ENCODE data around the gene RTEL1.
"Not testable (repeated sequence)": the region's sequence is repeated elsewhere in the genome, so short reads cannot be mapped to it uniquely, and the experiment has no call there.

RTEL1 gene

DNA sequence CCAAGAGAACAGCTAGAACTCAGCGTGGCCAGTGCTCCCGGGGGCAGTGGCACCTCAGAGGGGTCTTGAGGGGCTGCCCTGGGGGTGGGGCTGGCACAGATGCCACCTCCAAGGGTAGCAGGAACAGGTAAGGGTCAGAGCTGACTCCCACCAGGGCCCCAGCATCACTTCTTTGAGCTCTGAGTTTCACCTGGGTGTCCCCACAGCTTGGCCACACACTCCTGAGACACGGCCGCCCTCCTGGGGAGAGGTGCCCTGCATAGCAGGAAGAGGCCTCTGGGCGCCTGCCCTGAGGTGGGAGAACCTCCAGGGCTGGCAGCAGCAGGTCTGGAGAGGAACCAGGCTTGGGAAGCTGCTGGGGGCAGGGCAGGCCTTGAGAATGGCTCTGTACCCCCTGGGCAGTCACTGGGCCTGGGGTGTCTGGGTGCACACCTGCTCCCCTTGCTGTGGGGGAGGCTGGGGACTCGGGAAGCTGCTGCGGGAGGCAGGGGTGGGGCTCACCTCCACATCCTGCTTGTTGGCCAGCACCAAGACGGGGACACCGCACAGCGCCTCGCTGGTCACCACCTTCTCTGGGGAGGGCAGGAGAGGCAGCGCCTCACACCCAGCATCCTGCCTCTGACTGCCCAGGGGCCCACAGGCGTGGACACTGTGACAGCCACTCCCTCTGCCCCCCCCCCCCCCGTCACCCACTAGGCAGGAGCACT lies 43.4 kb downstream of the RTEL1 start:
- no peak for DNase-seq

DNA sequence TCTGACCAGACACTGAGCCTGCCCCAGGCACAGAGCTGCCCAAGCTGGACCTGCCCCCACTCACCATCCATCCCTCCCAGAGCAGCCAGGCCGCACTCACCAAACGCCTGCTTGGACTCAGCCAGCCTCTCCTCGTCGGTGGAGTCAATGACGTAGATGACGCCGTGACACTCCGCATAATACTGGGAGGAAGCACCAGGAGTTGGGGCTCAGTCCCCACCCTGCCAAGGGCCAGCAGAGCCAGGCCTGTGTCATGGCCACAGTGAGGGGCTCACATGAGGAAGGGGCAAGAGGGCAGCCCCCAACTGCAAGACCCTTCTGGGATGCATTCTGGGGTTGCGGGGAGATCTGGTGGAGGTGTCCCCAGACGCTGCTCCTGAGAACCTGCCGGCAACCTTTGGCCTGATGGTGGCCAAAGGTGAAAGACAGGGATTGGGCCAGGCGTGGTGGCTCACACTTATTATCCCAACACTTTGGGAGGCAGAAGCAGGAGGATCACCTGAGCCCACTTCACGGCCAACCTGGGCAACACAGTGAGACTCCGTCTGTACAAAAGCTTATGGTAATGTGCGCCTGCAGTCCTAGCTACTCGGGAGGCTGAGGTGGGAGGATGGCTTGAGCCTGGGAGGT lies 44.0 kb downstream of the RTEL1 start:
- no peak for DNase-seq

DNA sequence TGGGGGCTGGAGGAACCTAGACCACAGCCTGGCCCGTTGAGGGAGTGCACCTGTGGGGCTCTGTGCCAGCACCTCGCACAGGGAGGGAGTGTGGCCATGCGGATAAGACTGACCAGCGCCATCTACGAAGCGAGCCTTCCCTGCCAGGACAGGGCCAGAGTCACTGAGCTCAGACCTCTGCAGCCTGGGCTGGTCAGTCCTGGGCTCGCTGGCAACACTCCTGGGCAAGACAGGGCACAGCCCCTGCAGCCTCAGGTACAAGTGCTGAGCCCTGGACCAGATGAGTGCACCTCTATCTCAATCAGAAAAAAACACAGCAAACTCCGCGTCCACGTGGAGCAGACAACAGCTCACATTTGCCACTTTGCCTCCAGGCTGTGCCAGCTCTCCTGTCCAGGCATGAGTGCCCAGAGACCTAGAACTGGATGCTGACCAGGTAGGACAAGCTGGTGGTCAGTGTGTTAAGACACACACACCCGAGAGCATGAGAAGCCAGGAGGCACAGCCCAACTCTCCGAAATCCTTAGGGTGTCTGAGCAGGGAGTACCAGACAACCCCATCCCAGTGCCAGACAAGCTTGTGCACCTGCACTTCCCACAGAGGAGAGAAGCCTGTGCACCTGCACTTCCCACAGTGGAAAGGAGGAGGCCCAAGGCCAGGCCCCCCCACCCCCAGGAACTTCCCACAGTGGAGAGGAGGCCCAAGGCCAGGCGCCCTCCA lies 44.8 kb downstream of the RTEL1 start:
- DNase-seq: no peak

- no peak for DNase-seq
Observed at GRCh38 chr20:63703471-63703975, 45.4 kb downstream of the RTEL1 start.

DNA sequence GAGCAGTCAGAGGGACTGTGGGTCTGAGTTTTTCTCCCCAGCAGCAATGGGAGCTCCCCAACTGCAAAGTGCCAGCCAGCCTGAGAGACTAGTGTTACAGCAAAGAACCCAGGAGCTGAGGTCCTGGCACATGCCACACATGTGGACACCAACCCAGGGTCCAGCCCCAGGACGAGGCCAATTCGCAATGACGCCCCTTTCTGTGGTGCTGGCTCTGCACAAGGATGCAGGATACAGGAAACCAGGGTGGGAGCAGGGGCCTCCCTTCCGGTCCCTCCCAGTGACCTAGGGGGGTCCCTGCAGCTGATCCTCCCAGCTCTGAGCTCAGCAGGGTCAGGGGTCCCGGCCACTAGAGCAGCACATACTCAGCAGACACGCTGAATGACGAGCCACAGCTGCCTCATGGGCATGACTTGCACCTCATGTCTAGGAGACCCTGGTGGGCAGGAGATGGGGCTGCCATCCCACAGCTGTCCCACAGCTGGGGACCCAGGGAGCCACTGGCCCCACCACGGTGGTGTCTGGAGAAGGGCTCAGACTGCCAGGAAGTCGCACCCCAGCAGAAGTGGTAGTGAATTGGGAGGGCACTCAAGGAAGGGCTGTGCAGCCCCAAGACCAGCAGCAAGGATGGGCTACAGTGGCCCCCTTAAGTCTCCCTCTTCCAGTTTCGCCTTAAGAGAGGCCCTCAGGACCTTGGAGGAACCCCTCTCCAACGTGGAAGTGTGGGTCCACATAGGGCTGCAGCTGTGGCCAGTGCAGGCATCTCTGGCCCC lies 46.0 kb downstream of the RTEL1 start:
- no peak for DNase-seq

- no peak for DNase-seq
Observed at GRCh38 chr20:63704749-63705117, 46.6 kb downstream of the RTEL1 start.

DNA sequence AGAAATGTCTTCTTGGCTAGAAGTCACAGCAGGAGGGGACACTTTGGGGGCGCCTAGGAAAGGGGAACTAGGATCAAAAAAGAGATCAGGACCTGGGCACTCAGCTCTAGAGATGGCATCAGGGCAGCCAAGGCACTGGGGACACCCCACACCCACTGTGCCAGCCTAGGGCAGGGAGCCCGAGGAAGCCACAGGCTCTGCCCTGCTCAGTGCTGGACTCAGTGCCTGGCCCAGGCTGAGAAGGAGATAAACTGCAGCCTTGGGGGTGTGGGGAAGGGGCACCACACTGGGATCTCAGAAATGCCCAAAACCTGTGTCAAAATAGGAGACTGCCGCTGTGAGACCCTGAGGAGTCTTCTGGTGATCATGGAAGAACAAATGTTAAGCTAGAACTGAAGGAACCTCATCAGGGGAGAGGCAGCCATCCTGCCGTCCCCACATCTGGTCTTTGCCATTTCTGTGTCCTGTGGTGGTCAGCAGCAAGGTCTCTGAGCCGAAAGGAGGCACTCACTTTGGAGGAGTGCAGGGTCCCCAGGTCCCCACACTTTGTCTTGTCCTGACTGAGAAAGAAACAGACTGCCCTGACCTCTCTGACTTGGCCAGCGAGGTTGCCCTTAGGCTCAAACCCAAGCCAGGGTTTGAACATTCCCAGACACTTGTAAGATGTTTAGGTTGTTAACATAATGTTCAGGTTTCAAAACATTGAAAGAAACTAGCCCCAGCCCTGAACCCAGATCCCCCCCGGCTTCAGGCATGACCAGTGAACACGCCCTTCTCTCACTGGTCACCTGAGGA lies 47.3 kb downstream of the RTEL1 start:
- DNase-seq: no peak

DNA sequence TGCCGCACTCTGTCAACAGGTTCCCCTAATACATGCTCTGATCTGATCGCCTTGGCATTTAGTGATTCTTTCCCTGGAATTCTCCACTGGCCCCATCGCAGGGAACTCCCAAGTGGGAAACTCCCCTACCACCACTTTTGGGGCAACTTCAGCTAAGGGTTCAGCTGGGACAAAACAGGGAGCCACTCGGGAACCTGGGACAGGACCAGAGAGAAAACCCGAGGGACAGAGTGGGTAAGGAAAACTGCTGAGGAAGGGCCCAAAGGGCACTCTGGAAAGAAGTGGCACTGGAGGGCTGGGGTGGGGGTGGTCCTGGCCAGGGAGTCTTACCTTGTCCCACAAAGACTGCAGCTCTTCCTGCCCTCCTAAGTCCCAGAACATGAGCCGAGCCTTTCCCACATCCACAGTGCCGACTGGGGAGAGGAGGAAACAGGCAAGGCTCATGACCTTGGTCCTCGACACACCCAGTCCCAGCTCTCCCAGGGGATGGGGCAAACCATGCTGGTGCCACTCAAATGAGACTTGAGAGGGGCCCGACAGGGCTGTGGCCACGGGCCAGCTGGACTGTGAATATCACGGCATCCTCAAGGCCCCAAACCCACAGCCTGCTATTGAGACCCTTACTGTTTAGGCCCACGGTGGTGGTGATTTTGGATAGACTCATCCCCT lies 48.0 kb downstream of the RTEL1 start:
- DNase-seq: no peak

DNA sequence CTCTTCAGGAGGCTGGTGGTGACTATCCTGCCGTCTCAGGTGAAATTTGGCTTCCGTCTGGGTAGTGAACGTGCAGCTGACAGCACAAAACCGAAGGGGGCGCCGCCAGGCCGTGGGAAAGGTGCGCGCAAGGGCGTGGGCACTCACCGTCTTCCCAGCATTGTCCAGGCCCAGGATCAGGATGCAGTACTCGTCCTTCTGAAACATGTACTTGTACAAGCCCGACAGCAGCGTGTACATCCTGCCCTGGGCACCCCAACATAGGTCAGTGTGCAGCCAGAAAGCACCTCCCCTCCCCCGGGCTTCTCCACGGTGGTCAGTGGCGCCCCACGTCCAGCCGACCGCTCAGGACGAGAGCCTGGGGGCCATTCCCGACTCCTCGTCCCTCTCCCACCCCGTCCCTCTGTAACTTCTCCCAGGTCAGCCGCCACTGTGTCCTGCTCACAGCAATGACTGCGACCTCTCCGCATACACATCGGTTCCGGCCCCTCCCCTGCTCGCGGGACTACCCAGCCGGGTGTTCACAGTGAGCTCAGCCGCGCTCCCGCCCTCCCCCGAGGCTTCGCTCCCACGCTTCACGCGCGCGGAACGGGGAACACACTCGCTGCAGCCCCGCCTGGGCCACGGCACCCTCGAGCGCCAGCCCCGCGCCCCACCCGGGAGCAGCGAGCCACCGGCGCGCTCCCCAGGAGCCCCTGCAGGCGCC lies 48.9 kb downstream of the RTEL1 start:
- peak; percentile 62 for DNase-seq

DNA sequence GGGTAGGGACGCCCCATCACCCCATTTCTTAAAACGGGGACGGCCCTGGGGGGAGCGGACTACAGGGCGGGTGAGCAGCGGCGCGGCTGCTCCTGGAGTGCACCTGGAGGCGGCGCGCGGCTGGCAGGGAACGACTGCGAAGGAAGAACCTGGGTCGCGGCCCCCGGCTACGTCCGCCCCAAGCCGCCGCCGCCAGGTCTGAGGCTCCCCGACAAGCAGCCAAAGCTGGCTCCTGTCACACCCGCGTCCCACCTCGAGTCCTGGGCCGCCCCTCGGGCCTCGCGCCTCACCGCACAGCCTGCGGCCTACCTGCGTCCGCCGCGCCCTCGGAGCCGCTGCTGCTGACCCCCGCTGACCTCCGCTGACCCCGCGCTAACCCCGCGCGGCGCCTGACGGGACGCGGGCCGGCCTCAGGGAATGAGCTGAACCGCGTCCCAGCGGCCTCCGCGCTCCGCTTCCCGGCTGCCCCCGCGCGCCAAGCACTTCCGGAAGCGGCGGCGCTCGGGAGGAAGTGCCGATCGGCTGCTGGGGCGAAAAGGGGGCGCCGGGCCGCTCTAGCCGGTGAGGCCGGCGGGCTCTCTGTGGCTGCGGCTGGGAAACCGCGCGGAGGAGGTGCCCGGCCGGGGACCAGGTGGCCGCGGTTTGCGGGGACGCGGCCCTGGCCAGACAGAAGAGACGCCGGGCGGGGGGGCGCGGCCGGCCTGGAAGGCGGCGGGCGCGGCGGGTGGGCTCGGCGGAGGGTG lies 49.6 kb downstream of the RTEL1 start, which contains the start of the genes ARFRP1 and ZGPAT:
ARFRP1 (minus strand) TSS at position 419 of the 743 bp plus-strand sequence. CDS start 885 bp downstream, outside the sequence.
ZGPAT (plus strand) TSS at position 482 of the 743 bp plus-strand sequence. CDS start 542 bp downstream, outside the sequence.
- peak; percentile 84 for DNase-seq

DNA sequence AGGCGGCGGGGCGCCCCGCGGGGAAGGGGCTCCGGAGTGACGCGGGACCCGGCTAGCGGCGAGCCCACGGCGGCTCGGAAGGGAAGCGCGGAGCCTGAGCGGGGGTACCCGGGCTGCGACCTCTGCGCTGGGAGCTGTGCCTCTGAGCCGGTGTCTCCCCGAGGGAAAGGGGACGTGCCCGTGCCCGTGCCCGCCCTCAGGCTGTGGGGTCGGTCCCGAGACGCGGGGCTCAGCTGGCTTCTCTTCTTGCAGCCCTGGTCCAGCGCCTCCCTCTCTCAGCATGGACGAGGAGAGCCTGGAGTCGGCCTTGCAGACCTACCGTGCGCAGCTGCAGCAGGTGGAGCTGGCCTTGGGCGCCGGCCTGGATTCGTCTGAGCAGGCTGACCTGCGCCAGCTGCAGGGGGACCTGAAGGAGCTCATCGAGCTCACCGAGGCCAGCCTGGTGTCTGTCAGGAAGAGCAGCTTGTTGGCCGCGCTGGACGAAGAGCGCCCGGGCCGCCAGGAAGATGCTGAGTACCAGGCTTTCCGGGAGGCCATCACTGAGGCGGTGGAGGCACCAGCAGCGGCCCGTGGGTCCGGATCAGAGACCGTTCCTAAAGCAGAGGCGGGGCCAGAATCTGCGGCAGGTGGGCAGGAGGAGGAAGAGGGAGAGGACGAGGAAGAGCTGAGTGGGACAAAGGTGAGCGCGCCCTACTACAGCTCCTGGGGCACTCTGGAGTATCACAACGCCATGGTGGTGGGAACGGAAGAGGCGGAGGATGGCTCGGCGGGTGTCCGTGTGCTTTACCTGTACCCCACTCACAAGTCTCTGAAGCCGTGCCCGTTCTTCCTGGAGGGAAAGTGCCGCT lies 50.4 kb downstream of the RTEL1 start:
- no peak for DNase-seq

- DNase-seq: no peak
Observed at GRCh38 chr20:63709149-63709527, 51.0 kb downstream of the RTEL1 start.

DNA sequence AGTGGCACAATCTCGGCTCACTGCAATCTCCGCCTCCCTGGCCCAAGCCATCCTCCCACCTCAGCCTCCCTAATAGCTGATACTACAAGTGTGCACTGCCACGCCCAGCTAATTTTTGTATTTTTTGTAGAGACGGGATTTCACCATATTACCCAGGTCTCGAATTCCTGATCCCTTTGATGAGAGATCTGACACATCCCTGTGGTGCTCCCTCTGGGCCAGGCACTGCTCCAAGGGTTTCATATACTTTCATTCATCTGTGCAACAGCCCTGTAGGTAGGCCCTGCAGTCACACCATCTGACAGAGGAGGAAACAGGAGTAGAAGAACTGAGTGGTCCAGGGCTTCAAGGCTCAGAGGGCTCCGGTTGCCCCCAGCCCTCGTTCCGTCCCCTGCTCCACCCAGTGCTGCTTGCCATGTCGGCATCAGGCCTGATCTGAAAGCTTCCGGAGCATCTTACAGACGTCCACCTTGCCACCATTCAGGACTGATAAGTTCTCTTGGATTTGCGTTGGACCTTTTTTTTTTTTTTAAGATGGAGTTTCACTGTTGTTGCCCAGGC lies 53.1 kb downstream of the RTEL1 start:
- DNase-seq: no peak

GRCh38 chr20:63712191-63712590 lies 54.1 kb downstream of the RTEL1 start:
- DNase-seq: no peak

- no peak for DNase-seq
Observed at GRCh38 chr20:63714858-63715257, 56.7 kb downstream of the RTEL1 start.

- DNase-seq: no peak
Observed at GRCh38 chr20:63718996-63719395, 60.9 kb downstream of the RTEL1 start.

DNA sequence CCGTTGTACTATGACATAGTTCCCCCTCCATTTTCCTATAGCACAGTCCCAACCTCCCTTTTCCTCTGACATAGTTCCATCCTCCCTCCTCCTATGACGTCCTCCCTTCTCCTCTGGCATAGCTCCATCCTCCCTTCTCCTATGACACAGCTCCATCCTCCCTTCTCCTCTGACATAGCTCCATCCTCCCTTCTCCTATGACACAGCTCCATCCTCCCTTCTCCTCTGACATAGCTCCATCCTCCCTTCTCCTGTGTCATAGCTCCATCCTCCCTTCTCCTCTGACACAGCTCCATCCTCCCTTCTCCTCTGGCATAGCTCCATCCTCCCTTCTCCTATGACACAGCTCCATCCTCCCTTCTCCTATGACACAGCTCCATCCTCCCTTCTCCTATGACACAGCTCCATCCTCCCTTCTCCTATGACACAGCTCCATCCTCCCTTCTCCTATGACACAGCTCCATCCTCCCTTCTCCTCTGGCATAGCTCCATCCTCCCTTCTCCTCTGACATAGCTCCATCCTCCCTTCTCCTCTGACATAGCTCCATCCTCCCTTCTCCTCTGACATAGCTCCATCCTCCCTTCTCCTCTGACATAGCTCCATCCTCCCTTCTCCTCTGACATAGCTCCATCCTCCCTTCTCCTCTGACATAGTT lies 65.0 kb downstream of the RTEL1 start:
- DNase-seq: not testable (repeated sequence)

DNA sequence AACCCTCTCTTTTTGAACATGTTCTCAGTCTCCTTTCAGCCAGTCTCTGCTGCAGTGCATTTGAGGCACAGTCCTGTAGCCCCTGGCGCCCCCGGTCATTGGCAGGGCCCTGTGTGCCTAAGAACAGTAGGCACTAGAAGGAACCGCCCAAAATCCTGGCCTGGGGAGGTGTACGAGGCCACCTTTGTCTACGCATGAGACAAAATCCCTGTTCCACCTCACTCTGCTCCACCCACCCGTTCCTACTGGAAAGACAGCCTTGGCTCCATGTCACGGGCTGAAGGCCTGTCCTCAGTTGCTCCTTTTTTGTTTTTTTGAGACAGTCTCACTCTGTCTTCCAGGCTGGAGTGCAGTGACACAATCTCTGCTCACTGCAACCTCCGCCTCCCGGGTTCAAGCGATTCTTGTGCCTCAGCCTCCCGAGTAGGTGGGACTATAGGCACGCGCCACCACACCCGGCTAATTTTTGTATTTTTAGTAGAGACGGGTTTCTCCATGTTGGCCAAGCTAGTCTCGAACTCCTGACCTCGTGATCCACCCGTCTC lies 72.1 kb downstream of the RTEL1 start:
- not testable (repeated sequence) for DNase-seq
